GM21390 (cell line): ENCODE results near the gene EAPP.
A peak's percentile ranks its signal among the peaks of the same experiment; 100 is the strongest.
"Not testable (repeated sequence)": the region's sequence is repeated elsewhere in the genome, so short reads cannot be mapped to it uniquely, and the experiment has no call there.

Experiments used
- ATAC-seq: cut with Tn5 transposase; IDR thresholded peaks from one replicate; pipeline ENCODE4 v1.9.1; 2021; ENCODE audit not compliant: unreplicated experiment

Gene EAPP

GRCh38 chr14:34538871-34539406 lies 562 bp downstream of the EAPP start:
- peak; percentile 9 for ATAC-seq

GRCh38 chr14:34538096-34538495 lies 1.4 kb downstream of the EAPP start:
- ATAC-seq = not testable (repeated sequence)

GRCh38 chr14:34537677-34538009 lies 1.9 kb downstream of the EAPP start:
- no peak for ATAC-seq

- ATAC-seq = no peak
Measured at GRCh38 chr14:34536951-34537676, 2.4 kb downstream of the EAPP start.

- ATAC-seq = no peak
Measured at GRCh38 chr14:34527591-34527990, 11.9 kb downstream of the EAPP start.

GRCh38 chr14:34524216-34524615 lies 15.3 kb downstream of the EAPP start:
- ATAC-seq = not testable (repeated sequence)

GRCh38 chr14:34522496-34522895 lies 17.0 kb downstream of the EAPP start:
- no peak for ATAC-seq

GRCh38 chr14:34521071-34521470 lies 18.4 kb downstream of the EAPP start:
- not testable (repeated sequence) for ATAC-seq

- ATAC-seq = not testable (repeated sequence)
Measured at GRCh38 chr14:34520304-34520970, 19.1 kb downstream of the EAPP start.

- no peak for ATAC-seq
Measured at GRCh38 chr14:34507884-34508283, 31.6 kb downstream of the EAPP start.

GRCh38 chr14:34507459-34507858 lies 32.0 kb downstream of the EAPP start:
- ATAC-seq = no peak

- ATAC-seq = not testable (repeated sequence)
Measured at GRCh38 chr14:34505124-34505491, 34.4 kb downstream of the EAPP start.

GRCh38 chr14:34504027-34504426 lies 35.5 kb downstream of the EAPP start:
- ATAC-seq = not testable (repeated sequence)

GRCh38 chr14:34502545-34503225 lies 36.8 kb downstream of the EAPP start:
- ATAC-seq = no peak

GRCh38 chr14:34502001-34502400 lies 37.5 kb downstream of the EAPP start:
- no peak for ATAC-seq

- ATAC-seq = no peak
Measured at GRCh38 chr14:34501004-34501580, 38.4 kb downstream of the EAPP start.

- no peak for ATAC-seq
Measured at GRCh38 chr14:34498684-34499412, 40.7 kb downstream of the EAPP start.

GRCh38 chr14:34496679-34497513 lies 42.6 kb downstream of the EAPP start:
- ATAC-seq = no peak

- ATAC-seq = no peak
Measured at GRCh38 chr14:34496007-34496678, 43.4 kb downstream of the EAPP start.
